ENCODE data around the gene CLGN. TPM values are rescaled to one million over a fixed set of nuclear protein-coding genes. Genes with fewer than 3 reads are reported as not detected.
A peak's percentile ranks its signal among the peaks of the same experiment; 100 is the strongest.

Gene CLGN
- total and polyA plus RNA-seq, 2 donors from 2014 or later: 0.44 to 0.54 TPM

DNA sequence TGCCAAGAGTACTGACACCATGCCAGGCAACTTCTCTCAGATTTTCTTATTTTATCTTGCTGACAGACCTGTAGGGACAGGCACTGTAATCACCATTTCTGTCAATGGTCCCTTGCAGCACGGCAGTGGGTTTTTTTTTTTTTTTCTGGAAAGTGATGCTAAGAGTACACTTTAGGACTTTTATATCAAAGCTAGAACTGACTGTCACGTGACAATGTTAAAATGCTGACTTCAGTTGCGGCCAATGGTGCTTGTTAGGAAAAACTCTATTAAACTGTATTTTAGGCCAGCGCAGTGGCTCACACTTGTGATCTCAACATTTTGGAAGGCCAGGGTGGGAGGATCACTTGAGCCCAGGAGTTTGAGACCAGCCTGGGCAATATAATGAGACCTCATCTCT, 66.3 kb downstream of the CLGN start:
- DNase-seq (no peak), FAIRE-seq (no peak)
- Histone ChIP-seq H3K9me3 (ENCODE audit: control insufficient read depth in 2 of 3, insufficient read depth in 1 of 3, low read length in 3 of 3) (no peaks in the 10 kb centered on the region), H3K27me3 (ENCODE audit: control insufficient read depth, insufficient read depth, low read length) (no peaks in the 10 kb centered on the region), H3K36me3 (ENCODE audit: control insufficient read depth in 2 of 3, insufficient read depth in 3 of 3, low read length in 3 of 3) (no peaks in the 10 kb centered on the region), H3K4me1 (ENCODE audit: control insufficient read depth in 2 of 3, insufficient read depth in 2 of 3, low read depth in 1 of 3, low read length in 3 of 3) (peaks cover 0 to 4% (median 0%) of the 10 kb centered on the region in 3 donors), H3K27ac (ENCODE audit: low read depth in 2 of 2, low read length in 2 of 2) (no peak overlapping the region), H3K9ac (ENCODE audit: low read length in 3 of 3) (no peak overlapping the region), H3K4me3 (ENCODE audit: low read length in 3 of 3) (no peak overlapping the region)
- intact Hi-C loops (cut with DNase I): no loop called here
- no peak for TF ChIP-seq CTCF (IDR thresholded peaks at IDR 0.05; ENCODE audit: borderline replicate concordance, extremely low read depth, insufficient read depth)

DNA sequence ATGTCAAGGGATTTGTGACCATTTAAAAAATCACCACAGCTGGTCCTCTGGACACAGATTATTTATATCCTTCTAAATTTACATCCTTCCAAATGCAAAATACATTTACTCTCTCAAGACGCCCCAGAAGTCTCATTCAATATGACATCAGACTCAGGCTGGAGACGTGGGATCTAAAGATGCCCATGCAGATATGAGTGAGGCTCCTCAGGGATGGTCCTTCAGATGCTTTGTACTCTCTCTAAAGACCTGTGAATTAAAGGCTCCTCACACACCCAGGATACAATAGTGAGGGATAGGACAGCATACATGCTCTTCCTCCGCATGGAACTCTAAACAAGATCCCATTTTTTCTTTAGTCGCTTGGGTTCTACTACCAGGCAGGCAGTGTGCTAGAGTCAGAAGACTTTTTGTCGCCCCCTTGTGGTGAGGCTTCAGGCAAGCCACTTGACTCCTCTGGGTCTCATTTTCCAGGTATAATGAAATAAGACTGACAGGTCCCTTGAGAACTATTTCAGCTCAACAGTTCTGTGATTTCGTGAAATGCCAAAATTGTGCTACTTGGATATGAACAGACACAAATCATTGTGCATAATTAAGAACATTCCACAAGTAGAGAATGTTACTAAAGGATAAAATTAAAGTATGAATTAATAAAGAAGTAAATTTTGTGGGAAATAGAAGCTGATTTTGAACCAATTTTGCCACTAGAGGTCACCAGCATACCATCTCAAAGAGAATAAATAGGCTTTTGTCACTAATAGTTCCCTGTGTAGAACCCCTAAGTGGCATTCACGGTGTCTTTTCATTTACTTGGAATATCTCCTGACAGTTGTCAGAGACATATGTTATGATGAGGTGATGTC, 67.7 kb downstream of the CLGN start:
- Histone ChIP-seq H3K4me3 (ENCODE audit: low read length in 3 of 3) (no peak overlapping the region), H3K9me3 (ENCODE audit: control insufficient read depth in 2 of 3, insufficient read depth in 1 of 3, low read length in 3 of 3) (no peaks in the 10 kb centered on the region), H3K4me1 (ENCODE audit: control insufficient read depth in 2 of 3, insufficient read depth in 2 of 3, low read depth in 1 of 3, low read length in 3 of 3) (peaks cover 0 to 4% (median 0%) of the 10 kb centered on the region in 3 donors), H3K36me3 (ENCODE audit: control insufficient read depth in 2 of 3, insufficient read depth in 3 of 3, low read length in 3 of 3) (no peaks in the 10 kb centered on the region), H3K27me3 (ENCODE audit: control insufficient read depth, insufficient read depth, low read length) (no peaks in the 10 kb centered on the region), H3K9ac (ENCODE audit: low read length in 3 of 3) (no peak overlapping the region), H3K27ac (ENCODE audit: low read depth in 2 of 2, low read length in 2 of 2) (no peak overlapping the region)
- intact Hi-C loops (cut with DNase I): loop anchor here (10.0 kb wide), 1 partner anchor 495 kb away; no protein-coding TSS in a partner anchor
- peak; percentile 17 for FAIRE-seq
- TF ChIP-seq CTCF (IDR thresholded peaks at IDR 0.05; ENCODE audit: borderline replicate concordance, extremely low read depth, insufficient read depth): peak; percentile 76
- DNase-seq: peak in 4 of 5 donors; percentile 84 to 94 (median 92)

DNA sequence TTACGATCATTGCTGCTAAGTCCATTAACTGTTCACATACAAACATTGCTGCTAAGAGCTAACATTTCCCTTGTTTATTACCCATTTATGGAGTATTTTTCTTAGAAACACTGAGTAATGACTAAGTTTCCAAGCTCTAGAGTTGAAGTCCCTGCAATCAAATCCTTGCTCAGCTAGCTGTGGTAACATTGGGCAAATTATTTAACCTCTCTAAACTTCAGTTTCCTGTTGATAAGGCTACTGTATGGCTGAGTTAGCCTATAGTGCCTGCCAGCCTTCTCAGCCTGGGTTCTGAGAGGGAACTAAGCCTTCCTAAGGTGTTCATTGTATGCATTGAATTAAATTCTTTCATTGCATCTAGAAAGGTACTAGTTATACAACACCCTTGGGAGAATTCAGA, 69.2 kb downstream of the CLGN start:
- no peak for TF ChIP-seq CTCF (IDR thresholded peaks at IDR 0.05; ENCODE audit: borderline replicate concordance, extremely low read depth, insufficient read depth)
- intact Hi-C loops (cut with DNase I): loop anchor here (10.0 kb wide), 1 partner anchor 497 kb away; no protein-coding TSS in a partner anchor
- H3K9me3 ChIP-seq (ENCODE audit: control insufficient read depth in 2 of 3, insufficient read depth in 1 of 3, low read length in 3 of 3): no peaks in the 10 kb centered on the region
- peaks cover 0 to 4% (median 0%) of the 10 kb centered on the region in 3 donors for H3K4me1 ChIP-seq (ENCODE audit: control insufficient read depth in 2 of 3, insufficient read depth in 2 of 3, low read depth in 1 of 3, low read length in 3 of 3)
- DNase-seq: no peak
- no peaks in the 10 kb centered on the region for H3K27me3 ChIP-seq (ENCODE audit: control insufficient read depth, insufficient read depth, low read length)
- H3K9ac ChIP-seq (ENCODE audit: low read length in 3 of 3): no peak overlapping the region
- no peak overlapping the region for H3K27ac ChIP-seq (ENCODE audit: low read depth in 2 of 2, low read length in 2 of 2)
- H3K36me3 ChIP-seq (ENCODE audit: control insufficient read depth in 2 of 3, insufficient read depth in 3 of 3, low read length in 3 of 3): no peaks in the 10 kb centered on the region
- FAIRE-seq: no peak
- no peak overlapping the region for H3K4me3 ChIP-seq (ENCODE audit: low read length in 3 of 3)
